B cell (primary cell): ENCODE results near the gene C10orf105. TPM values are rescaled to one million over a fixed set of nuclear protein-coding genes. Genes with fewer than 3 reads are reported as not detected.
A peak's percentile ranks its signal among the peaks of the same experiment; 100 is the strongest.

Experiments
- ATAC-seq: fragments of 200-7000 bp; cut with Tn5 transposase; one replicate; pipeline ENCODE4 v1.10.0; 2021; ENCODE audit warnings: low read depth, mild to moderate bottlenecking, moderate number of reproducible peaks, moderate library complexity
- CTCF ChIA-PET: fragments of 350-600 bp; sonication (Branson Sonifier 250); formaldehyde crosslinking; loops from one replicate; lab custom pipeline; 2021; ENCODE audit warnings: antibody characterized with exemption, inconsistent platforms; lab: Charles Lee
- POLR2A ChIA-PET: fragments of 350-600 bp; sonication (Branson Sonifier 250); formaldehyde crosslinking; loops from one replicate; lab custom pipeline; 2021; ENCODE audit warnings: antibody characterized with exemption; lab: Charles Lee
- DNase-seq: peaks from one replicate; pipeline ENCODE4 v3.0.0; 2013
- H2AFZ ChIP-seq: 2 replicates; pipeline ENCODE4 v1.6.1; 2012; ENCODE audit warnings: mild to moderate bottlenecking, low read depth, low read length; ENCODE audit not compliant: insufficient read depth, poor library complexity, severe bottlenecking
- H3K27ac ChIP-seq, 2 donors: 1 replicate in 1 of 2; 2 replicates in 1 of 2; pipeline ENCODE4 v1.5.1; 2012 to 2013; ENCODE audit warnings: low read length in 2 of 2, mild to moderate bottlenecking in 2 of 2, moderate library complexity in 1 of 2
- H3K27me3 ChIP-seq, 4 experiments: fragments of 200-600 bp in 1 of 4; sonication (generic) in 1 of 4; replicated peaks in 1 of 4; 1 replicate in 2 of 4; 2 replicates in 2 of 4; pipeline versions ENCODE4 v1.6.1 to v1.7.0; 2013 to 2016; ENCODE audit warnings: low read length in 3 of 4, mild to moderate bottlenecking in 2 of 4, mixed read lengths in 1 of 4, moderate library complexity in 1 of 4; ENCODE audit not compliant: insufficient read depth in 4 of 4, control insufficient read depth in 3 of 4; ENCODE audit errors: control extremely low read depth in 1 of 4
- H3K36me3 ChIP-seq, 2 experiments: replicated peaks in 1 of 2; 1 replicate in 1 of 2; 2 replicates in 1 of 2; pipeline versions ENCODE4 v1.6.1 to v1.7.1; 2013; ENCODE audit warnings: low read length in 1 of 2; ENCODE audit not compliant: insufficient read depth in 2 of 2, control insufficient read depth in 1 of 2; ENCODE audit errors: control extremely low read depth in 1 of 2, extremely low read depth in 1 of 2
- H3K4me1 ChIP-seq, 2 donors: fragments of 200-600 bp in 1 of 2; sonication (generic) in 1 of 2; 1 replicate in 1 of 2; 2 replicates in 1 of 2; pipeline versions ENCODE4 v1.5.1 to v1.6.1; 2013 to 2017; ENCODE audit warnings: low read length in 2 of 2; ENCODE audit not compliant: control insufficient read depth in 2 of 2, insufficient read depth in 2 of 2
- H3K4me2 ChIP-seq: replicated peaks from 2 replicates; pipeline ENCODE3; 2012; ENCODE audit warnings: mild to moderate bottlenecking, low read depth, low read length; ENCODE audit not compliant: poor library complexity, severe bottlenecking
- H3K4me3 ChIP-seq, 5 experiments: fragments of 200-600 bp in 1 of 5; sonication (generic) in 1 of 5; 1 replicate in 3 of 5; 2 replicates in 2 of 5; pipeline versions ENCODE4 v1.5.1 to v1.7.0; 2011 to 2016; ENCODE audit warnings: low read length in 4 of 5, mild to moderate bottlenecking in 4 of 5, low read depth in 2 of 5, control low read depth in 1 of 5, moderate library complexity in 1 of 5; ENCODE audit not compliant: insufficient read depth in 1 of 5; ENCODE audit errors: control extremely low read depth in 1 of 5, extremely low read depth in 1 of 5
- H3K79me2 ChIP-seq: fragments of 200-600 bp; sonication (generic); one replicate; pipeline ENCODE4 v1.6.0; 2016; ENCODE audit warnings: low read length; ENCODE audit not compliant: control insufficient read depth, insufficient read depth
- H3K9ac ChIP-seq: fragments of 200-600 bp; sonication (generic); 2 replicates; pipeline ENCODE4 v1.6.1; 2017; ENCODE audit warnings: mild to moderate bottlenecking, low read length, moderate library complexity
- H3K9me3 ChIP-seq, 3 donors: one replicate each; pipeline versions ENCODE4 v1.6.1 to v1.7.1; 2013; ENCODE audit warnings: low read length in 2 of 3; ENCODE audit not compliant: control insufficient read depth in 2 of 3, insufficient read depth in 1 of 3; ENCODE audit errors: control extremely low read depth in 1 of 3
- H4K20me1 ChIP-seq: 2 replicates; pipeline ENCODE4 v1.6.0; 2012; ENCODE audit warnings: mild to moderate bottlenecking, low read length; ENCODE audit not compliant: insufficient read depth, control insufficient read depth, poor library complexity, severe bottlenecking
- H3K27ac Mint-ChIP-seq: one replicate; pipeline ENCODE4 v1.8.0; 2021; ENCODE audit warnings: mixed read lengths
- H3K27me3 Mint-ChIP-seq: one replicate; pipeline ENCODE4 v1.8.0; 2021; ENCODE audit warnings: mixed read lengths
- H3K4me1 Mint-ChIP-seq: one replicate; pipeline ENCODE4 v1.8.0; 2021; ENCODE audit warnings: mixed read lengths
- H3K4me3 Mint-ChIP-seq: one replicate; pipeline ENCODE4 v1.8.0; 2021; ENCODE audit warnings: mixed read lengths
- H3K9me3 Mint-ChIP-seq: one replicate; pipeline ENCODE4 v1.8.0; 2022; ENCODE audit warnings: mixed read lengths; ENCODE audit not compliant: insufficient read depth
- EZH2 ChIP-seq: IDR thresholded peaks from 2 replicates; pipeline ENCODE4 v1.6.1; 2012; ENCODE audit warnings: borderline replicate concordance, low read depth, mild to moderate bottlenecking, moderate library complexity, low read length; ENCODE audit not compliant: insufficient read depth, poor library complexity, severe bottlenecking
- WGBS: methylation state at CpG from one replicate; pipeline ENCODE4 v1.1.5; 2013; ENCODE audit warnings: missing lambda C conversion rate; ENCODE audit not compliant: insufficient coverage; 5-methylcytosine and 5-hydroxymethylcytosine counted together
- intact Hi-C: fragments of 100-400 bp; cut with micrococcal nuclease; formaldehyde crosslinking; loops from one replicate; pipeline ENCODE4 v1.10.0; 2022
- polyA plus RNA-seq: library from polyadenylated mRNA; depleted of rRNA; stranded (reverse); fragments of >200 nt; gene quantifications from 2 replicates; pipeline ENCODE4 v1.2.3, GENCODE V29; 2012
- total RNA-seq, 2 donors: library from RNA; stranded (reverse); fragments of 120-200 nt in 1 of 2; gene quantifications; 1 replicate in 1 of 2; 2 replicates in 1 of 2; pipeline versions ENCODE4 v1.2.3 to v1.2.4, GENCODE V29; 2013 to 2022
- TF ChIP-seq, protein P1 (sequence below): fragments of 200-600 bp; IDR thresholded peaks from one replicate; pipeline ENCODE4 v1.8.0; 2022; ENCODE audit warnings: antibody characterized with exemption, mild to moderate bottlenecking

C10orf105 gene
- total and polyA plus RNA-seq, 2 donors (not counting 1 experiment from before 2014, with no cell fraction given) = 0.03 TPM; not detected in 1

DNA sequence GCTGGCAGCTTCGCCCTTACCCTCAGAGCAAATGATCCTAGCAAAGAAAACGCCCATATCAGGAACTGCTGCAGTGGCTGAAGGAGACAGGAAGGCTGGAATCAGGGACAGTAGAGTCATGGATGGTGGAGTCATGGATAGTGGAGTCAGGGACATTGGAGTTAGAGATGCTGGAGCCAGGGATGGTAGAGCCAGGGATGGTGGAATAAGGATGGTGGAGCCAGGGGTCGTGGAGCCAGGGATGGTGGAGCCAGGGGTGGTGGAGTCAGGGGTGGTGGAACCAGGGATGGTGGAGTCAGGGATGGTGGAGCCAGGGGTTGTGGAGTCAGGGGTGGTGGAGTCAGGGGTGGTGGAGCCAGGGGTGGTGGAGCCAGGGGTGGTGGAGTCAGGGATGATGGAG, 31.3 kb downstream of the C10orf105 start:
- Histone ChIP-seq H3K9me3 (peaks cover 0 to 39% (median 7%) of the 10 kb centered on the region in 3 donors), H3K4me1 (peaks cover 5 to 8% of the 10 kb centered on the region in 2 donors), H3K27me3 (no peaks in the 10 kb centered on the region), H3K4me3 (no peak overlapping the region), H3K9ac (no peak overlapping the region), H3K4me2 (no peak overlapping the region), H3K79me2 (no peaks in the 10 kb centered on the region), H3K36me3 (no peaks in the 10 kb centered on the region), H2AFZ (no peak overlapping the region), H3K27ac (peak overlapping the region in 1 of 2 donors; percentile 52), H4K20me1 (no peaks in the 10 kb centered on the region)
- H3K4me1 Mint-ChIP-seq = peaks cover 10% of the 10 kb centered on the region
- H3K27me3 Mint-ChIP-seq = no peaks in the 10 kb centered on the region
- POLR2A ChIA-PET = interaction anchor here (0.6 kb wide), 1 partner anchor 116 kb away, joined by 4 read pairs; no protein-coding TSS in a partner anchor
- DNase-seq (no peak), ATAC-seq (no peak)
- no peaks in the 10 kb centered on the region for H3K9me3 Mint-ChIP-seq
- H3K27ac Mint-ChIP-seq = peak overlapping the region; percentile 84
- no peak overlapping the region for H3K4me3 Mint-ChIP-seq
- CTCF ChIA-PET = interaction anchor here (2.5 kb wide), 1 partner anchor 8 kb away, joined by 10 read pairs; no protein-coding TSS in a partner anchor
- 90% methylated on average over 2 of the region's 3 CpGs for WGBS
- no peak for TF ChIP-seq EZH2
- TF ChIP-seq, protein P1, sequence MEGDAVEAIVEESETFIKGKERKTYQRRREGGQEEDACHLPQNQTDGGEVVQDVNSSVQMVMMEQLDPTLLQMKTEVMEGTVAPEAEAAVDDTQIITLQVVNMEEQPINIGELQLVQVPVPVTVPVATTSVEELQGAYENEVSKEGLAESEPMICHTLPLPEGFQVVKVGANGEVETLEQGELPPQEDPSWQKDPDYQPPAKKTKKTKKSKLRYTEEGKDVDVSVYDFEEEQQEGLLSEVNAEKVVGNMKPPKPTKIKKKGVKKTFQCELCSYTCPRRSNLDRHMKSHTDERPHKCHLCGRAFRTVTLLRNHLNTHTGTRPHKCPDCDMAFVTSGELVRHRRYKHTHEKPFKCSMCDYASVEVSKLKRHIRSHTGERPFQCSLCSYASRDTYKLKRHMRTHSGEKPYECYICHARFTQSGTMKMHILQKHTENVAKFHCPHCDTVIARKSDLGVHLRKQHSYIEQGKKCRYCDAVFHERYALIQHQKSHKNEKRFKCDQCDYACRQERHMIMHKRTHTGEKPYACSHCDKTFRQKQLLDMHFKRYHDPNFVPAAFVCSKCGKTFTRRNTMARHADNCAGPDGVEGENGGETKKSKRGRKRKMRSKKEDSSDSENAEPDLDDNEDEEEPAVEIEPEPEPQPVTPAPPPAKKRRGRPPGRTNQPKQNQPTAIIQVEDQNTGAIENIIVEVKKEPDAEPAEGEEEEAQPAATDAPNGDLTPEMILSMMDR = no peak
- intact Hi-C loops = no loop called here

DNA sequence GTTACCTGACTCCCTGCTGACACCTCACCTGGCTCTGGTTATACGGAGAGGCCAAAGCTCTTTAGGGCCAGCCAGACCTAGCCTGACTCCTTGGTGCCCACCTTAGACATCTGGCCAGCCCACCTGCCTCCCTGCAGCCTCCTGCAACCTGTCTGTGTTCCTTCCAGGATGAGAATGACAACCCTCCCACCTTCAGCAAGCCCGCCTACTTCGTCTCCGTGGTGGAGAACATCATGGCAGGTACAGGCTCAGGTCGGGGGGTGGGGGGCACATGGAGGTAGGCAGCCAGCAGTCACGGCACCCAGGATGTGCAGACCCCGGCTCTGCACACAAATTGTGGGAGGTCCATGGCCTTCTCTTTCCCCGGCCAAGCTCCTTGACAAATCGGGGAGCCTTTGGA, 32.1 kb downstream of the C10orf105 start:
- H3K27ac Mint-ChIP-seq = no peak overlapping the region
- intact Hi-C loops = no loop called here
- Histone ChIP-seq H4K20me1 (no peaks in the 10 kb centered on the region), H3K79me2 (no peaks in the 10 kb centered on the region), H3K9ac (no peak overlapping the region), H3K27me3 (no peaks in the 10 kb centered on the region), H3K4me1 (peaks cover 5 to 8% of the 10 kb centered on the region in 2 donors), H3K36me3 (no peaks in the 10 kb centered on the region), H2AFZ (no peak overlapping the region), H3K4me3 (no peak overlapping the region), H3K27ac (no peak overlapping the region), H3K9me3 (peaks cover 0 to 37% (median 7%) of the 10 kb centered on the region in 3 donors), H3K4me2 (no peak overlapping the region)
- POLR2A ChIA-PET = interaction anchor here (0.6 kb wide), 1 partner anchor 116 kb away, joined by 4 read pairs; no protein-coding TSS in a partner anchor
- H3K4me1 Mint-ChIP-seq = peaks cover 8% of the 10 kb centered on the region
- no peaks in the 10 kb centered on the region for H3K9me3 Mint-ChIP-seq
- no peak overlapping the region for H3K4me3 Mint-ChIP-seq
- ATAC-seq (no peak), DNase-seq (no peak)
- no peak for TF ChIP-seq EZH2
- TF ChIP-seq, protein P1 = no peak
- H3K27me3 Mint-ChIP-seq = peaks cover 4% of the 10 kb centered on the region
- CTCF ChIA-PET = interaction anchor here (1.2 to 2.5 kb wide), 3 partner anchors 9 to 374 kb away, joined by 3 to 10 read pairs (median 8); no protein-coding TSS in a partner anchor
- 88% methylated on average over 9 of the region's 9 CpGs for WGBS
